ENCODE measurements around the gene RFT1.

Gene RFT1

DNA sequence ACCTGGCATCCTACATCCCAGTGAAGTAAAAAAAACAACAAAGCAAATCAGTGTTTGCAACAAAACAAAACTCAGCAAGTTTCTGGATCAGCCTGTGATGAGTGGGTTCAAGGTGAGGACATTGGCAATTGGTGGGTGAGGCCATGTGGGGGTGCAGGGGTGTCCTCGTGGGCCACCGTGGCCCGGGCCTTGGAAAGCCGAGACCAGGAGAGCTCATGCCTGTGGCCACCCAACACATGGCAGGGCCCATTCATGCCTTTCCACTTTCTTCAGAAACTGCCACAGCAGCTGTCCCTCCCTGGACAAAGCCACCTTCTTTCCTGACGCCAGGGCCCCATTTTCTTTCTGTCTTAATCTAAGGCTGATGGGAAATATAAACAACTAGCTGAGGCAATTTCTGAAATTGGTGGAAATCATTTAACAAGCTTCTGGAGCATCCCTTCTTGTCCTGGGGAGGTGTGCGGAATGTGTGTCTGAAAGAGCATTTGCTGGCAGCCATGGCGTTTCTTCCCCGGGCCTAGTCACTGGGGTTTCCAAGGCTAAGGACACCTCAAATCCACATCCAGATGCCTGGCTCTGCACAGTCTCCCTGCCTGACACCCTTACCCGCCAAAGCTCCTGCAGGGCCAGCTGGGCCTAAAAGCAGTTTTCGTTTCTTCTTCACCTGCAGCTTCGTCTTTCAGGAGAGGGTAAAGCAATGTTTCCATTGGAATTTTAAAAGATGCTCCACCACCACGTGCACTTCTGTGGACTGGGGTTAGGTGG is 50.3 kb downstream of the RFT1 start:
- no peak overlapping the region for H3K4me3 ChIP-seq (ENCODE audit: severe bottlenecking)
- H3K27ac ChIP-seq (ENCODE audit: poor library complexity, severe bottlenecking) = no peak overlapping the region
- H3K36me3 ChIP-seq (ENCODE audit: low read depth) = no peaks in the 10 kb centered on the region
- ATAC-seq (ENCODE audit: low read depth) (no peak), DNase-seq (ENCODE audit: low spot score) (no peak)
- no peaks in the 10 kb centered on the region for H3K27me3 ChIP-seq (ENCODE audit: insufficient read depth, poor library complexity, severe bottlenecking)
- H3K9me3 ChIP-seq (ENCODE audit: severe bottlenecking) = no peaks in the 10 kb centered on the region
- TF ChIP-seq, protein P1, sequence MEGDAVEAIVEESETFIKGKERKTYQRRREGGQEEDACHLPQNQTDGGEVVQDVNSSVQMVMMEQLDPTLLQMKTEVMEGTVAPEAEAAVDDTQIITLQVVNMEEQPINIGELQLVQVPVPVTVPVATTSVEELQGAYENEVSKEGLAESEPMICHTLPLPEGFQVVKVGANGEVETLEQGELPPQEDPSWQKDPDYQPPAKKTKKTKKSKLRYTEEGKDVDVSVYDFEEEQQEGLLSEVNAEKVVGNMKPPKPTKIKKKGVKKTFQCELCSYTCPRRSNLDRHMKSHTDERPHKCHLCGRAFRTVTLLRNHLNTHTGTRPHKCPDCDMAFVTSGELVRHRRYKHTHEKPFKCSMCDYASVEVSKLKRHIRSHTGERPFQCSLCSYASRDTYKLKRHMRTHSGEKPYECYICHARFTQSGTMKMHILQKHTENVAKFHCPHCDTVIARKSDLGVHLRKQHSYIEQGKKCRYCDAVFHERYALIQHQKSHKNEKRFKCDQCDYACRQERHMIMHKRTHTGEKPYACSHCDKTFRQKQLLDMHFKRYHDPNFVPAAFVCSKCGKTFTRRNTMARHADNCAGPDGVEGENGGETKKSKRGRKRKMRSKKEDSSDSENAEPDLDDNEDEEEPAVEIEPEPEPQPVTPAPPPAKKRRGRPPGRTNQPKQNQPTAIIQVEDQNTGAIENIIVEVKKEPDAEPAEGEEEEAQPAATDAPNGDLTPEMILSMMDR (IDR thresholded peaks at IDR 0.05; ENCODE audit: poor library complexity, severe bottlenecking) = no peak
- no peaks in the 10 kb centered on the region for H3K4me1 ChIP-seq (ENCODE audit: insufficient read depth, poor library complexity, severe bottlenecking)

DNA sequence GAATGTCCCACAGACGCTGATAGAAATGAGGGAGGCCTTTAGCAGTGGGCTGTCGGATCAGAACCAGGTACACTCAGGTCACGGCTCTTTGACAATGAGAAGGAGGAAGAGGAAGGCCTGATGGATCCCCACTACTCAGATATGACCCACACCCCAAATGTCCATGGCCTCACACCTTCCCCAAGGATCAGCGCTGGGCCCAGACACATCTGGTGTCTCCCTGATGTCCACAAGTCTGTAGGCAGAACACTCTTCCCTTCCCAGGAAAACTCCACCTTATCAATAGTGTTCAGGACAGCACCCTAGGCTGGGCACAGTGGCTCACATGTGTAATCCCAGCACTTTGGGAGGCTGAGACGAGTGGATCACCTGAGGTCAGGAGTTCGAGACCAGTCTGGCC is 51.1 kb downstream of the RFT1 start:
- Histone ChIP-seq H3K4me3 (ENCODE audit: severe bottlenecking) (no peak overlapping the region), H3K36me3 (ENCODE audit: low read depth) (no peaks in the 10 kb centered on the region), H3K4me1 (ENCODE audit: insufficient read depth, poor library complexity, severe bottlenecking) (no peaks in the 10 kb centered on the region), H3K27ac (ENCODE audit: poor library complexity, severe bottlenecking) (no peak overlapping the region), H3K27me3 (ENCODE audit: insufficient read depth, poor library complexity, severe bottlenecking) (no peaks in the 10 kb centered on the region), H3K9me3 (ENCODE audit: severe bottlenecking) (no peaks in the 10 kb centered on the region)
- TF ChIP-seq, protein P1 (IDR thresholded peaks at IDR 0.05; ENCODE audit: poor library complexity, severe bottlenecking) = no peak
- ATAC-seq (ENCODE audit: low read depth) (no peak), DNase-seq (ENCODE audit: low spot score) (no peak)

DNA sequence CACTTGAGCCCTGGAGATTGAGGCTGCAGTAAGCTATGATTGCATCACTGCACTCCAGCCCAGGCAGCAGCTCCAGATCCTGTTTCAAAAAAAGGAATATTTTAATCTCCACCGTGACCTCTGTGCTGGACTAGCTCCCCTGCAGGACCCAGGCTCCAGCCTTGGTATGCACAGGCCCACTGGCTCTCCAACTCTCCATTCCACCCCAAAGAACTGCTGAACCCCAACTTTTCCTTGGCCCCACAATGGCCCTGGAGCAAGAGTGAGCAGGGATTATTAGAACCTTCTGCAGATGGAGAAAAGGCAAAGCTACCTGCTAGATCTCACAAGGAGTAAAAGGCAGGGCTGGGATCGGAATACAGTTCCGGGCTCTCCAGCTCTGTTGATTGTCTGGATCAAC is 51.6 kb downstream of the RFT1 start:
- no peak overlapping the region for H3K4me3 ChIP-seq (ENCODE audit: severe bottlenecking)
- no peak for DNase-seq (ENCODE audit: low spot score)
- TF ChIP-seq, protein P1 (IDR thresholded peaks at IDR 0.05; ENCODE audit: poor library complexity, severe bottlenecking) = no peak
- H3K36me3 ChIP-seq (ENCODE audit: low read depth) = no peaks in the 10 kb centered on the region
- H3K27ac ChIP-seq (ENCODE audit: poor library complexity, severe bottlenecking) = no peak overlapping the region
- no peaks in the 10 kb centered on the region for H3K4me1 ChIP-seq (ENCODE audit: insufficient read depth, poor library complexity, severe bottlenecking)
- ATAC-seq (ENCODE audit: low read depth) = no peak
- no peaks in the 10 kb centered on the region for H3K27me3 ChIP-seq (ENCODE audit: insufficient read depth, poor library complexity, severe bottlenecking)
- H3K9me3 ChIP-seq (ENCODE audit: severe bottlenecking) = no peaks in the 10 kb centered on the region

DNA sequence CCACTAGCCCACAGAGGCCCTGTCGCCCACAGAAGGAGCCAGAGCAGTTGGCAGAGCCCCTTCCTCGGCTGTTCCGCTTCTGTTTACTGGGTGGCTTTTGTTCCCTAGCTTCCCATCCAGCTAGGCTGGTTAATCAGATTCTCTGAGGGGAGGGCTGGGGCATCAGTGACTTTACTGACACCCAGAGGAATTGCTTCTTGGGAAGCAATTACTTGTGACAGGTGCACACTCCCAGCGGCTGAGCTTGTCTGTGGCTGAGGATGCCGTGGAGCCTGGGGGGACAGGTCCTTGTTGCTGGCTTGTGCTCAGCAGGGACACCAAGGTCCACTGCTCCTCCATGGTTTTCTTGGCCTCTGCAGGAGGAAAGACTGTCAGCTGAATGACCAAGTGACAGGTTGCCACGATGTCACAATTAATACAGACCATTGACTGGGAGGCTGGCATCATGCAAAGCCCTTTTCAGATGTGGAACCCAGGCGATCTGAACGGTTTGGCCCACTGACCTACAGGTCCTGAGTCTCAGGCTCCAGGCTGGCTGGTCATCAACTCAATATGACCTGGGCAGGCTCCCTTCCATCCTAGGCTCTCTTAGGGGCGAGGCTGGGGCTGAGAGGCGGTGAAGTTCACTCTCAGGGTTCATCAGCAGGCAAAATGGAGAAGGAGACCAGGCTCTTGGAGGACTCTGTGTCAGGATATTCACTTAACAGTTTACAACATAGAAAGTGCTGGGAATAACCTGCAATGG is 52.6 kb downstream of the RFT1 start:
- TF ChIP-seq, protein P1 (IDR thresholded peaks at IDR 0.05; ENCODE audit: poor library complexity, severe bottlenecking) = no peak
- Histone ChIP-seq H3K36me3 (ENCODE audit: low read depth) (no peaks in the 10 kb centered on the region), H3K27ac (ENCODE audit: poor library complexity, severe bottlenecking) (no peak overlapping the region), H3K9me3 (ENCODE audit: severe bottlenecking) (no peaks in the 10 kb centered on the region), H3K4me1 (ENCODE audit: insufficient read depth, poor library complexity, severe bottlenecking) (no peaks in the 10 kb centered on the region), H3K27me3 (ENCODE audit: insufficient read depth, poor library complexity, severe bottlenecking) (no peaks in the 10 kb centered on the region), H3K4me3 (ENCODE audit: severe bottlenecking) (no peak overlapping the region)
- ATAC-seq (ENCODE audit: low read depth) = no peak
- no peak for DNase-seq (ENCODE audit: low spot score)

DNA sequence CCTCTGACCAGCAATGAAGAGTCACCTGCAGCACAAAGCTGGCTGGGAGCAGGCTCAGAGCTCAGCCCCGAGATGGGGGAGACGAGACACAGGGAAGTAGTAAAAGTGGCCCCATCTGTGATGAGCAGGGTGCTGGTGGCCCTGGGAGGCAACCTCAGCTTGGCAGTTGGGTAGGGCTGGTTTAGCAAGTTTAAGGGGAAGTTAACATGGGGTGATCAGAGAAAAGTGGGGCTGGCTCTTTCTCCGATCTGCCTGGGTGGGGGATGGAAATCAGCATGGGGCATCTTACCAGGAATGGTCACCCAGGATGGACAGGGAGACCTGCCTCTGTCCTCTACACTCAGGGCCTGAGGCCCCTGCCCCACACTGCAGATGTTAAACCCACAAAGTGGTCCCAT is 54.5 kb downstream of the RFT1 start:
- TF ChIP-seq, protein P1 (IDR thresholded peaks at IDR 0.05; ENCODE audit: poor library complexity, severe bottlenecking) = no peak
- H3K36me3 ChIP-seq (ENCODE audit: low read depth) = no peaks in the 10 kb centered on the region
- no peaks in the 10 kb centered on the region for H3K9me3 ChIP-seq (ENCODE audit: severe bottlenecking)
- H3K27ac ChIP-seq (ENCODE audit: poor library complexity, severe bottlenecking) = no peak overlapping the region
- no peak for DNase-seq (ENCODE audit: low spot score)
- ATAC-seq (ENCODE audit: low read depth) = no peak
- no peaks in the 10 kb centered on the region for H3K4me1 ChIP-seq (ENCODE audit: insufficient read depth, poor library complexity, severe bottlenecking)
- H3K4me3 ChIP-seq (ENCODE audit: severe bottlenecking) = no peak overlapping the region
- no peaks in the 10 kb centered on the region for H3K27me3 ChIP-seq (ENCODE audit: insufficient read depth, poor library complexity, severe bottlenecking)

Measured in RWPE2 (cell line).